Measurements from ENCODE around the gene SYNE3.

DNA sequence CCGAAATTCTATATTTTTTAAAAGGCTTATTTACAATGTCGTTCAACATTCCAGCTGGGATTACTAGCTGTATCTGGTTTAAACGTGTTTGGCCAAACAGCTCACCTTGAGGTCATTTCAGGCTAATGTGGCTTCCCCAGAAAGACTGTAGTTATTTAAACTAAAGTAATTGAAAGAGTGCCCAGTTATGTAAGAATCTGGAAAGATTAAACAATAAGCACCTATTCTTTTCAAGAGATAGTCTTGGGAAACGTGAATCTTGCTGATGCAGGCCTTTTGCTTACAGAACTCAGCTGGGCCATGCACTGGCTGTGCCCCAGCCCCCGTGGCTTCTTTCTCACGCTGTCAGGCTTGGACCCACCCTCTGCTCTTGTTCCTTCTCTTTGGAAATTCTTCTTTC lies 42.8 kb upstream of the SYNE3 start:
- TF ChIP-seq, protein P1, sequence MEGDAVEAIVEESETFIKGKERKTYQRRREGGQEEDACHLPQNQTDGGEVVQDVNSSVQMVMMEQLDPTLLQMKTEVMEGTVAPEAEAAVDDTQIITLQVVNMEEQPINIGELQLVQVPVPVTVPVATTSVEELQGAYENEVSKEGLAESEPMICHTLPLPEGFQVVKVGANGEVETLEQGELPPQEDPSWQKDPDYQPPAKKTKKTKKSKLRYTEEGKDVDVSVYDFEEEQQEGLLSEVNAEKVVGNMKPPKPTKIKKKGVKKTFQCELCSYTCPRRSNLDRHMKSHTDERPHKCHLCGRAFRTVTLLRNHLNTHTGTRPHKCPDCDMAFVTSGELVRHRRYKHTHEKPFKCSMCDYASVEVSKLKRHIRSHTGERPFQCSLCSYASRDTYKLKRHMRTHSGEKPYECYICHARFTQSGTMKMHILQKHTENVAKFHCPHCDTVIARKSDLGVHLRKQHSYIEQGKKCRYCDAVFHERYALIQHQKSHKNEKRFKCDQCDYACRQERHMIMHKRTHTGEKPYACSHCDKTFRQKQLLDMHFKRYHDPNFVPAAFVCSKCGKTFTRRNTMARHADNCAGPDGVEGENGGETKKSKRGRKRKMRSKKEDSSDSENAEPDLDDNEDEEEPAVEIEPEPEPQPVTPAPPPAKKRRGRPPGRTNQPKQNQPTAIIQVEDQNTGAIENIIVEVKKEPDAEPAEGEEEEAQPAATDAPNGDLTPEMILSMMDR (IDR thresholded peaks at IDR 0.05; ENCODE audit: poor library complexity), result no peak
- no peak for TF ChIP-seq EZH2 (IDR thresholded peaks at IDR 0.05; ENCODE audit: borderline replicate concordance)

Measured in hepatocyte (in vitro differentiated cells).